Measurements from ENCODE around the gene ZBTB44. TPM values are rescaled to one million over a fixed set of nuclear protein-coding genes. Genes with fewer than 3 reads are reported as not detected.

The ZBTB44 gene
- total RNA-seq, 1 experiment from 2014 or later, result 32.5 TPM

GRCh38 chr11:130337281-130338089 lies 22.8 kb upstream of the ZBTB44 start:
- no peak for DNase-seq (ENCODE audit: low read depth, low spot score)
- ChIA-PET CTCF (no interaction called here), POLR2A (no interaction called here), RAD21 (ENCODE audit: low non-redundant PET in 1 of 2, low total read pairs in 2 of 2, uncharacterized antibody in 2 of 2, unreplicated experiment in 2 of 2) (no interaction called here)
- Histone ChIP-seq H4K20me1 (ENCODE audit: insufficient read depth) (no peaks in the 10 kb centered on the region), H3K27me3 (ENCODE audit: insufficient read depth, low read length) (no peaks in the 10 kb centered on the region), H3K79me2 (ENCODE audit: insufficient read depth, low read length) (no peaks in the 10 kb centered on the region), H3K27ac (ENCODE audit: low read depth, low read length) (no peak overlapping the region), H3K4me1 (ENCODE audit: control insufficient read depth in 1 of 2, insufficient read depth in 2 of 2, low read length in 2 of 2) (no peaks in the 10 kb centered on the region), H3K36me3 (ENCODE audit: control insufficient read depth in 1 of 2, insufficient read depth in 2 of 2, low read length in 2 of 2) (no peaks in the 10 kb centered on the region), H3K4me2 (ENCODE audit: low read length) (no peak overlapping the region), H3K9ac (ENCODE audit: low read length) (no peak overlapping the region), H3K9me2 (ENCODE audit: insufficient read depth) (no peaks in the 10 kb centered on the region), H3K9me3 (ENCODE audit: control insufficient read depth in 1 of 2, insufficient read depth in 1 of 2, low read depth in 1 of 2, low read length in 2 of 2) (no peaks in the 10 kb centered on the region), H2AFZ (ENCODE audit: low read depth, low read length, poor library complexity, severe bottlenecking) (no peak overlapping the region), H3K4me3 (replicated peaks in 1 of 2; ENCODE audit: low read depth in 1 of 2, low read length in 2 of 2) (no peak overlapping the region)
- intact Hi-C loops (cut with micrococcal nuclease), result no loop called here
- ATAC-seq, result no peak
- no TSS peak for BruUV-seq (replicated peaks)
- TF ChIP-seq RAD21 (IDR thresholded peaks at IDR 0.05; ENCODE audit: low read depth), result no peak
- no peak for TF ChIP-seq SIN3A (IDR thresholded peaks at IDR 0.05; ENCODE audit: low read depth)
- TF ChIP-seq SP1 (IDR thresholded peaks at IDR 0.05; ENCODE audit: low read depth), result no peak
- no peak for TF ChIP-seq REST (IDR thresholded peaks at IDR 0.05; ENCODE audit: low read depth)
- TF ChIP-seq CEBPB (IDR thresholded peaks at IDR 0.05; ENCODE audit: low read depth), result no peak
- TF ChIP-seq CTCF (IDR thresholded peaks at IDR 0.05 in 2 of 3, conservative IDR thresholded peaks at IDR 0.05 in 1 of 3; ENCODE audit: borderline replicate concordance in 1 of 3, insufficient read depth in 1 of 3, low read depth in 2 of 3, low read length in 2 of 3), result no peak
- no peak for TF ChIP-seq ZBTB33 (IDR thresholded peaks at IDR 0.05; ENCODE audit: extremely low read depth, insufficient replicate concordance, low read length)
- TF ChIP-seq SRF (IDR thresholded peaks at IDR 0.05; ENCODE audit: low read depth), result no peak
- TF ChIP-seq ELF1 (IDR thresholded peaks at IDR 0.05; ENCODE audit: borderline replicate concordance, low read depth), result no peak
- TF ChIP-seq POLR2AphosphoS5 (IDR thresholded peaks at IDR 0.05; ENCODE audit: low read depth, low read length), result no peak
- no peak for TF ChIP-seq JUND (IDR thresholded peaks at IDR 0.05)
- no peak for TF ChIP-seq POLR2A (IDR thresholded peaks at IDR 0.05; ENCODE audit: borderline replicate concordance, extremely low read depth, insufficient read depth, insufficient read length)
- no peak for TF ChIP-seq FOSL1 (IDR thresholded peaks at IDR 0.05; ENCODE audit: low read depth)
- no peak for TF ChIP-seq EGR1 (IDR thresholded peaks at IDR 0.05; ENCODE audit: low read depth)
- TF ChIP-seq ZNF274 (IDR thresholded peaks at IDR 0.05; ENCODE audit: low read depth, low read length), result no peak
- TF ChIP-seq YY1 (IDR thresholded peaks at IDR 0.05; ENCODE audit: extremely low read depth, insufficient replicate concordance, low read depth, low read length), result no peak
- no peak for TF ChIP-seq EZH2 (IDR thresholded peaks at IDR 0.05)
- no peak for TF ChIP-seq ZFX (IDR thresholded peaks at IDR 0.05)
- TF ChIP-seq CBX3 (IDR thresholded peaks at IDR 0.05; ENCODE audit: low read depth), result no peak
